T47D (cell line): ENCODE measurements around the gene GEMIN5.
"Not testable (repeated sequence)": the region's sequence is repeated elsewhere in the genome, so short reads cannot be mapped to it uniquely, and the experiment has no call there.

Source experiments
- DNase-seq, 2 experiments: peaks; one replicate each; pipeline versions ENCODE4 v3.0.0 to v3.0.0-alpha.2; 2011 to 2012; ENCODE audit warnings: low read depth in 1 of 2, low spot score in 1 of 2
- JUND ChIP-seq: IDR thresholded peaks from 2 replicates; pipeline ENCODE4 v1.6.1; 2012; ENCODE audit warnings: low read depth
- in situ Hi-C: cut with HindIII; loops from 2 replicates; pipeline ENCODE4 v1.10.0; 2016; ENCODE audit warnings: low sequenced_read_pairs, low pct_unique_long_range_greater_than_20kb

Gene GEMIN5

GRCh38 chr5:154937186-154937717 lies 759 bp downstream of the GEMIN5 start:
- no peak for DNase-seq
- no peak for TF ChIP-seq JUND

GRCh38 chr5:154934881-154935280 lies 3.1 kb downstream of the GEMIN5 start:
- TF ChIP-seq JUND, result no peak
- no peak for DNase-seq
- in situ Hi-C loops, result no loop called here

More at GRCh38 chr5:154937186-154937717, 759 bp downstream of the GEMIN5 start:
- in situ Hi-C loops, result no loop called here

- in situ Hi-C loops, result no loop called here
- no peak for DNase-seq
- TF ChIP-seq JUND, result no peak
Observed at GRCh38 chr5:154933537-154933936, 4.5 kb downstream of the GEMIN5 start.

- no peak for TF ChIP-seq JUND
- in situ Hi-C loops, result no loop called here
- DNase-seq, result no peak
Observed at GRCh38 chr5:154923441-154924430, 14.3 kb downstream of the GEMIN5 start.

- no peak for TF ChIP-seq JUND
- DNase-seq, result no peak
- in situ Hi-C loops, result no loop called here
Observed at GRCh38 chr5:154917757-154918156, 20.3 kb downstream of the GEMIN5 start.

- in situ Hi-C loops, result no loop called here
- no peak for DNase-seq
- no peak for TF ChIP-seq JUND
Observed at GRCh38 chr5:154916874-154917273, 21.1 kb downstream of the GEMIN5 start.

GRCh38 chr5:154905601-154906000 lies 32.4 kb downstream of the GEMIN5 start:
- DNase-seq, in situ Hi-C loops: not testable (repeated sequence)

- in situ Hi-C loops, result no loop called here
- no peak for DNase-seq
- TF ChIP-seq JUND, result no peak
Observed at GRCh38 chr5:154901913-154902312, 36.1 kb downstream of the GEMIN5 start.

GRCh38 chr5:154901276-154901675 lies 36.7 kb downstream of the GEMIN5 start:
- in situ Hi-C loops, result no loop called here
- no peak for TF ChIP-seq JUND
- no peak for DNase-seq

- no peak for TF ChIP-seq JUND
- no peak for DNase-seq
- in situ Hi-C loops, result no loop called here
Observed at GRCh38 chr5:154900066-154900465, 37.9 kb downstream of the GEMIN5 start.

GRCh38 chr5:154899151-154899816 lies 38.7 kb downstream of the GEMIN5 start:
- no peak for DNase-seq
- no peak for TF ChIP-seq JUND
- in situ Hi-C loops, result no loop called here

GRCh38 chr5:154898210-154898609 lies 39.8 kb downstream of the GEMIN5 start:
- in situ Hi-C loops, result no loop called here
- no peak for DNase-seq
- TF ChIP-seq JUND, result no peak
